GM04503 (cell line): ENCODE results near the gene RHBDF1.

ENCODE experiments used
- DNase-seq: peaks from one replicate; pipeline ENCODE4 v3.0.0-alpha.2; 2012; ENCODE audit warnings: low read depth

RHBDF1 gene

DNA sequence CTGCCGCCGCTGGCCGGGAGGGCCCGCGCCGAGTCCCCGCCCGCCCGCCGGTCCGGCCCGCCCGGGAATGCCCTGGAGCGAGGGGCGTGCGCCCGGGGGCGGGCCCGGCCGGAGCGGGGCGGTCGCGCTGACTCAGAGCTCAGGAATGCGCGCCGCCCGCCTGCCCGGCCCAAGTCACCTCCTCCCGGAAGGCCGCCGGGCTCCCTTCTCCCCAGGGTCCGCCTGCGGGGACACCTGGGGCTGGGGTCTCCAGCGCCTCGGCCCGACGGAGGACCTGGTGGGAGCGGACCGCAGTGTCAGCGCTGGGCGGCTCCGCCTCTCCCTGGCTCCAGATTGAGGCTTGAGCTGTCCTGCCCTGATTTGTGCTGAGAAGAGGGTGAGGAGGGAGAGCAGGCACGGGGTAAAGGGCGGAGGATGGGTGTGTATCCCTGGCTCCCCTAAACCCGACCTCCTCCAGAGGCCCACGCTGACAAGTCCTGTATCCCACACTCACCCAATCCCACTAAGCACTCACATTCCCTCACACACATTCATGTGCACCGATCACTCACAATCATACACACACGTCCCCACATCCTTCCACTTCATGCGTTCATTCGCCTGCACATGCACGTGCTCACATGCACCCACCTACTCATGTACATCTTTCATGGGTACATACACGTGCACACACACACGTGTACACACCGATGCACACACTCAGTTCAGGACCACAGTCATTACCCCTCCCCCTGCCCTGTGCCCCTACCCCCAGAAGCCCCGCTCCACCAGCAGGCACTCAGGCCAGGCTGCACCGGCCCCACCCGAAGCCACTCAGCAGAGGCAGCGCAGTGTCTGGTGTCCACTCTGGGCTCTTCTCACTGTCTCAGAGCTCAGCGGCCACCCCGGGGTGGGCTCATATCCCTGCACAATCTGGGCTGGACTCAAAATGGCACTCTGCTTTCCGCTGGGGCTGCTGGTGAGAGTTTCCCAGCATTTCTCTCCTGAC lies at the start of gene RHBDF1:
TSS of gene RHBDF1 (minus strand) at position 71 of the 988 bp plus-strand sequence. CDS start 7,616 bp downstream, outside the sequence.
- no peak for DNase-seq

GRCh38 chr16:120756-121155 lies 48.3 kb upstream of the RHBDF1 start:
- no peak for DNase-seq

GRCh38 chr16:119835-120491 lies 47.5 kb upstream of the RHBDF1 start:
- no peak for DNase-seq

- DNase-seq, result no peak
Measured at GRCh38 chr16:119295-119694, 46.9 kb upstream of the RHBDF1 start.

GRCh38 chr16:118857-119256 lies 46.4 kb upstream of the RHBDF1 start:
- no peak for DNase-seq

DNA sequence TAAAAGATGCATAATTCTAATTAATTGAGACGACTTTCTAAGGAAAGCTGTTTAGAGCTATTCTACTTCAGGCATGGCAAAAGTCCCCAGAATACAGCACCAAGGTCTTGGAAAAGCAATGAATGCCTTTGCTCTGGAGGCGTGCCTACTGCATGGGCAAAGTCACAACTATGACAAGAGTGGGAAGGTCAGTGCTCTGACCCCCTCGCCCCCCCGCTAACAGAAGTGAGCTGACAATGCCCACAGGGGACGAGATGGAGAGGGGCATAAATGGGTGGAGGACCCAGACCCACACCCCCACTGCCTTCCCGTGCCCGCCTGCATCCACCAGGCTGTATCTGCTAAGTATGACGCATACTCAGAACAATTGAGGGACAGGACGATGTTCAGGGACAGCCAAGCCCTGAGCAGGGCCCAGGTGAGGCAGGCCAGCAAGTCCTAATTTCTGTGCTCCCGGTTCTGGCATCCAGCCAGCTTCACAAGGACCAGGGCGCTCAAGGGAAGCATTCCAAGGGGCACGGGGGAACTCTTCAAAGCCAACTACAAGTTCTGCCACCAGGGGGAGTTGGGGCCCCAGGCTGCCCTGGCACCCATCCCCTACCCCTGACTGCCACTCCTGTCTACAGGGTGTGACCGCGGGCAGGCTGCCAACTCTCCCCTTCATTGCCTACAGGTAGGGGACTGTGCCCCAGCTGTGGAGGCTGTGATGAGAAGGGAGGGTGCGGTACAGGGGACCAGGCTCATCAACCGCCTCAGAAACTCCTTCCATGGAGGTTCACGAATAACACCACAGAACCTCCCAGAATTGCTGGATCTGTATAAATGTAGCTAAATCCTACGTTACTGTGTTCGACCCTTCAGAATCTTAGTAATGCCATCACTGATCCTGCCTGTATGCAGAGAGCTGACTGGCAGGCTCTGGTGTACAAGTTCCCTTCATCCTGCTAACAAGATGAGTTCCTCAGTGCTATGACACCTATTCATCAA lies 45.2 kb upstream of the RHBDF1 start:
- no peak for DNase-seq

DNA sequence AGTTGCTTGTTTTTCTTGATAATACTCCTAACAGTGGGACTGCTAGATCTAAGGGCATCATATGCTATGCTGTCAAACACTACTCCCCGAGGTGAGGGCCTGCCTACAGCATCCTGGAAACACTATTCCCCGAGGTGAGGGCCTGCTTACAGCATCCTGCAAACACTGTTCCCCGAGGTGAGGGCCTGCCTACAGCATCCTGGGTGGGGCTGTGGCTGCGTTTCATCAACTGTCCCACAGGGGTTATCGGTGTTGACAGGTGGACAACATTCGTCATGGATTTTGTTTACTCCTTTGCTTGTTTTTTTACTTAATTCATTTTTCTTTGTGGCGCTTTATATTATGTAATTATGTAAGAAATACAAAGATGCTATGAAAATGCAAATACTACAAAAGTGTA lies 43.6 kb upstream of the RHBDF1 start:
- DNase-seq, result no peak

DNA sequence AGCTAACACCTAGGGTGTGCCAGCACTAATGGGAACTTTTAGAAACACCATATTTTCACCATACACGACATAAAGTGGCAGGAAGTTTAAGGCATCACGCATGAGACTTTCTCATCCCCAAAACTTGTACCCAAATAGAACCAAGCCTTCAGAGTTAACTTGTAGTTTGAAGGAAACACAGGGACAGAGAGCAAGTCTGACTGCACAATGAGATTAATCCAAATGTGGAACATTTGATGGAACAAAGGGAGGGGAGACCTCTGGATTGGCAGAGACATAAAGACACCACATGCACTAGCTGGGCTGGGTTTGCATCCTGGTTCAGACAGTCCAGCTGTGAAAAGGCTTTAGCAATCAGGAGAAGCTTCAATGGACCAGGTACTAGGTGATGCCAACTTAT lies 41.9 kb upstream of the RHBDF1 start:
- DNase-seq, result no peak

GRCh38 chr16:112153-112840 lies 39.9 kb upstream of the RHBDF1 start:
- DNase-seq, result no peak

DNA sequence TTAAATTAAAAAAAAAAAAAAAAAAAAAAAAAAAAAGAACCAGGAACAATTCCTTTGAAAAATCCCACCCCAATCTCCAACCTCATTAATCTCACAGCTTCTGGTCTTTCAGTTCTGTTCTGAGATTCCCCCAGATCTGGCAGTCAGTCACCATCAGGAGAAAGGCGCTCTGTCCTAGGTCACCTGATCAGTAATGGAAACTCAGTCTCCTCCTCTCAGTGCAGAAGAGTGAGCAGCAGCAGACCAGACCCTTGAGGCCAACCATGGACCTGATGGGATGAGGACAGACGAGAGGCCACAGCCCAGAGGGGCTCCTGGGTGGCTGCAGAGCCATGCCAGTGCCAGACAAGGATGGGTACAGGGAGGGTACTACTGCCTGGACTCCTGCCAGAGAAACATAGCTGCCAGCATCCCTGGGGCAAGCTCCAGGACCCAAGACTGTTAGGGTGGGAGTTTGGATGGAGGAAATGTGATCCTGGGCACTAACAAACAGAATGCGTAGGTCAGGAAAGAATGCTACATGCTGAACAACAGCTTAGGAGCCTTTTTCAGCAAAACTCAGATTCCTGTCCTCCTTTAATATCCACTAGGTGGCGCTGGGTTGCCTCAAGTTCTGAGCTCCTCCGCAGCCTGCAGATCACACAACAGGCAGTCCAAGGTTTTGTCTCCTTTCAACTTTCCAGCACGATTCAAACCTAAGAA lies 34.3 kb upstream of the RHBDF1 start:
- DNase-seq, result no peak

GRCh38 chr16:105521-105920 lies 33.1 kb upstream of the RHBDF1 start:
- no peak for DNase-seq

DNA sequence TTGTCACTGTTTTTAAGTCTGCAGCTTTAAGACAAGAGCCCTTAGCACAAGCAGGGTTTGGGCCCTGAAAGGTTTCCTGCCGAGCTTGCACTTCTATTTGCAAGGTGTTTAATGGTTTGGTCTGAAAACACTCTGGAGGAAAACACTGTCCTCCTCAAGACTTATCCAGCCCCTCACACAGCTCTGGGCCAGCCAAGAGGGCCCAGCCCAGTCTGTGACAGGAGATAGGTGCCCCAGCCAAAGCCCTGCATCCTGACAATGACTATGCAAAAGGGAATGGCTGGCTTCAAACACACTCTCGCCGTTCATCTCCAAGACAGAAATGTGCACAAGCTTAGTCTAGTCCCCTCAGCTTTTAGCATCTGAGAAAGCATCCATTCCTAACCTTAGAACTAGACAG lies 32.5 kb upstream of the RHBDF1 start:
- DNase-seq, result no peak

DNA sequence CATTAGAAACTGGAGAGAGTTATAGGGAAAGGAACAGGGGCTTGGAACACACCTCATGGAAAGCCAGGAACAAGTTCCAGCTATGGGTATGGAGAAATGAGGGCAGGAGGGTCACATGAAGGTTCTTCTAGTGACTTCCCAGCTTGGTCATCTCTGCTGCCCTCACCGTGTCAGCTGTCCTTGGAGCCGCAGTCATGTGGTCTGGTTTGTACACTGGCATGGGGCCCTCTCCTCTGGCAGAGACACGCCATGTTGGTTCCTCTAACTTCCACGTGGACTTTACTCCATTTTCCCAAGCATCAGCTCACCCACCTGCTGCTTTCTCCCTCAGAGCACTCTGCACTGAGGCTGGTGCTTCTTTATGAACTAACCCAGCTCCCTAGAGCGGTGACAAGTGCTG lies 31.9 kb upstream of the RHBDF1 start:
- DNase-seq, result no peak

GRCh38 chr16:102060-102855 lies 29.8 kb upstream of the RHBDF1 start:
- no peak for DNase-seq

GRCh38 chr16:101586-101985 lies 29.2 kb upstream of the RHBDF1 start:
- no peak for DNase-seq

DNA sequence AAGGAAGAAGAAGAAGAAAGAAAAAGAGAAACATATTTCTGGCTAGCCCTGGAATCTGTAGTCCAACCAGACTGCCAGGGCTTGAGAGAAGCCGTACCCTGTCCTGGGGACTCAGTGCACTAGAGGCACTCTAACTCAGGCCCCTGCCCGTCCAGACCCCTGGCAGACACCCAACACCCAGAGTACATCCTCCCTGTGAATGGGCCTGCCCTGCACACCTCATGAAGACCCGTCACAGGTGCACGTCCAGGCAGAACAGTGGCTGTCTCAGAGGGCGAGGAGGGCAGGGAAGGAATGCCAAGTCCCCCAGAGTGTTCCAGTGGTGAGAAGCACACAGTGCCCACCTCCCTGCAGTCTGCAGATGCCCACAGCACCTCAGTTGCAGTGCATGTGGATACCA lies 28.6 kb upstream of the RHBDF1 start:
- no peak for DNase-seq

- DNase-seq, result no peak
Measured at GRCh38 chr16:97822-98221, 25.4 kb upstream of the RHBDF1 start.

GRCh38 chr16:96935-97381 lies 24.5 kb upstream of the RHBDF1 start:
- DNase-seq, result peak; percentile 49

DNA sequence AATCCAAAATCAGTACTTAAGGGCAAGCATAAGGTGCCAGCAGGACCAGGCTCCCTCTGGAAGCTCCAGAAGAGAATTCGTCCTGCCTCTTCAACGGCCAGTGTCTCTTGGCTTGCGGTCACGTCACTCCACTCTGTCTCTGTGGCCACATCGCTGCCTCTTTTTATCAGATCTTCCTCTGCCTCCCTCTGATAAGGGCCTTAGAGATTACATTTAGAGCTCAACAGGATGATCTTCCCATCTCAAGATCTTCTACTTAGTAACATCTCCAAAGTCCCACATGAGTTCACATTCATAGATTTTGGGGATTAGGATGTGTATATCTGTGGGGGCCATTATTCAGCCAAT lies 22.5 kb upstream of the RHBDF1 start:
- no peak for DNase-seq
